WI38 (cell line): ENCODE measurements around the gene CDC25B.
A peak's percentile ranks its signal among the peaks of the same experiment; 100 is the strongest.

Source experiments
- H3K4me3 ChIP-seq: 2 replicates; pipeline ENCODE4 v1.5.1; 2011; ENCODE audit warnings: low read depth, mild to moderate bottlenecking, control low read depth, low read length
- CTCF ChIP-seq: IDR thresholded peaks from 2 replicates; pipeline ENCODE4 v1.5.1; 2012; ENCODE audit warnings: low read depth, mild to moderate bottlenecking, control low read depth, low read length

CDC25B gene

DNA sequence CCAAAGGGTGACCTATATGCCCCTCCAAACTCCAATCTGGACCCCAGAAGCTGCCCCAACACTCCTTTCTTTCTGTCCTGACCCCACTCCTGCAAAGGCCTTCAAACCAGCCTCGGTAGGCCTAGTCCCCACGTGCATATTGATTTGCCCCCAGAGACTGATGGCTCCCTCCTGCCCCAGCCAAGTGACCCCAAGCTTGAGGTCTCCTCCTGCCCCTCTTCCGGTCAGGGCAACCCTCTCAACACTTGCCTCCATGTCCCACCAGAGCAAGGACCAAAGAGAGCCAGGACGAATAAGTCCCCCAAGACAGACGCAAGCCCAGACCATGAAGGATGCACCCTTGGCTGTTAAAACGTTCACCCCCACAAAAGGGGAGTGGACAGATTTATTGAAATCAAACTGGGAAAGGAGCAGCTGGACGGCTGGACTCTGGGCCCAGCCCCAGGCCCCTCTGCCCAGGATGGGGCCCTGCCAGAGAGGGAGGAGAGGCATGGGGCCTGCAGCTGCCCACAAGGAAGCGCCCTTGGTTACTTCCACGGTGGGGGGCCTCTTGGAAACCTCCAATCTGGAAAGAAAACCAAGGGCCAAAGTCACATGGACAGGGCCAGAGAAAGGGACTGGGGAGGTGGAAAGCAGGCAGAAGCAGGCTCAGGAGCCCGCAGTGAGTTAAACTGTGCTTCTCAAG lies 12.5 kb upstream of the CDC25B start:
- TF ChIP-seq CTCF: no peak

GRCh38 chr20:3784216-3784853 lies 11.8 kb upstream of the CDC25B start:
- H3K4me3 ChIP-seq: no peak overlapping the region
- TF ChIP-seq CTCF: no peak

More for the DNA sequence above, 12.5 kb upstream of the CDC25B start:
- no peak overlapping the region for H3K4me3 ChIP-seq

- peak overlapping the region; percentile 67 for H3K4me3 ChIP-seq
- TF ChIP-seq CTCF: no peak
Measured at GRCh38 chr20:3784863-3785239, 11.3 kb upstream of the CDC25B start.

DNA sequence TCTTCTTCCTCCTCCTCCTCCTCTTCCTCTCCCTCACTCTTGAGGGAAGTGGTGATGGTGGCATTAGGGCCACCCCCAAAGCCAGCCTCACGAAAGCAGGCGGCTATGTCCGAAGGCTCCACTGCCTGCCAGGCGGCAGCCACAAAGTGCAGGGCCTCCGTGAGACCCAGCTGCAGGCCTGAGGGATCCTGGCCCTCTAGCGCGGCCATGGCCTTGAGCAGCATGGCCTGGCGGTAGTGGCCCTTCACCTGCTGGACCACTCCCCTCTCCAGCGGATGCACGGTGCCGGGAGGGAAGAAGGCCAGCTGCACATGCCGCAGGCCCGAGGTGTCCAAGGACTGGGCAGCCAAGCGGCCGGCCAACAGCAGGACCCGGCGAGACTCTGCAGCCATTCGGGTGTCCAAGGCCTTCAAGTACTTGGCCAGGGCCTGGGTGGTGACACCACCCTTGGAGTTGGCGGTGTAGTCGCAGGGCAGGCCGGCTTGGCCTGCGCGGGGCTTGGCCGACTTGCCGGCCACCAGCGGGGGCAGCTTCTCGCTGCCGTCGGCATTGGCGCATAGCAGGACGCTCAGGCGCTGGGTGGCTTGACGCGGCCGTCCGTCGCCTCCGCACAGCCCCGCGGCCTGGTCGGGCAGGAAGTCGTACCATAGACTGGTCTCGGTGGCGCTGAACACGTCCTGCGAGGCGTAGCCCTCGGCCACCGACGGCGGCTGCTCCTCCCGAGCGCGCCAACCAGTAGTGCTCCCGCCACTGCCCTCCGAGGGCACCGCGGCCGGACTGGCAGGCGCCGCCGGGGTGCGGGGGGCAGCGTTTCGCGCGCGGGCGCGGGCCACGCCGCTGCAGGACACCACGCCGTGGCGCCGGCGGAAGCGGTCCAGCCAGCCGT lies 10.6 kb upstream of the CDC25B start:
- H3K4me3 ChIP-seq: peak overlapping the region; percentile 67
- TF ChIP-seq CTCF: no peak

DNA sequence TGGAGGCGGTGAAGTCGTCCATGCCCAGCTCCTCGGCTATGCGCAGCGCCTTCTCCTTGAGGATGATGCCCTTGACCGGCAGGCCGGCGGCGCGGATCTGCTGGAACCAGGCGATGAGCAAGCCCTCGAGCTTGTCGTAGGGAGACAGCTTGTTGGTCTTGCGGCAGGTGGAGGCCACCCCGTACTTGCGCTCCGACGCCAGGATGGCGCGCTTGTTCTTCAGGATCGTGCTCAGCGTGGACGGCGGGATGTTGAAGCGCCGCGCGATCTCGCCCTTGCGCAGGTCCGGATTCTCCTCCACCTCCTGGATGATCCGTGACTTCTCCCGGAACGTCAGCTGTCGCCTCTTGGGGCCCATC lies 10.0 kb upstream of the CDC25B start:
- no peak for TF ChIP-seq CTCF
- H3K4me3 ChIP-seq: peak overlapping the region; percentile 67

DNA sequence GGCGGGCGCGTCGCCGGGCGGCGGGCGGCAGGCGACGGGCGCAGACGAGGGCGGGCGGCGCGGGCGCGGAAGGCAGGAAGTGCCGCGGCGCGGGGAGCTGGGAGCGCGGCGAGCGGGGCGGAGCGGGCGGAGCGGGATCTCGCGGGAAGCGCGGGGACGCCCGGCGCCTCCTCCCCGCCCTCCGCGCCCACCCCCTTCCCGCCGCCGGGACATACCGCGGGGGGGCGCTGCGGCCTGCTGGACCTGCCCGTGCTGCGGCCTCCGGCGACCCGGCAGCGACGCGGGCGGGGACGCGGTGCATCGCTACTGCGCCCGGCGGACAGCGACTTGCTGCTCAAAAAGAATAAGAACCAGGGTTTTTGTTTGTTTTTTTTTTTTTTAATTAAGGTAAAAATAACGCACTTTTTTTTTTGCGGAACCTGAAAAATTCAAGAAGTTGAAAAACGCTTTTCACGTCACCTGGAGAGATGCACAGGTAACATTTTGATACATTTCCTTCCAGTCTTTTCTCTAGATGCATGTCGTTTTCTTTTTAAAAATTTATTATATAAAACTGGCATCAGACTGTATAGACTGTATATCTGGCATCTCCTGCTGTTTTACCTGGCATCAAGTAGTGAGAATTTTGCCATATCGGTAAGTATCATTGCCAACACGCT lies 9.3 kb upstream of the CDC25B start, which contains the start of gene CENPB:
CENPB (minus strand) TSS at position 76 of the 659 bp plus-strand sequence. CDS start 257 bp downstream, outside the sequence.
- H3K4me3 ChIP-seq: peak within 1 kb of the TSS; percentile 67
- peak; percentile 58 for TF ChIP-seq CTCF
